Peyer's patch (tissue), 4 donors: ENCODE data around the gene CDRT4. TPM values are rescaled to one million over a fixed set of nuclear protein-coding genes. Genes with fewer than 3 reads are reported as not detected.

Source experiments
- DNase-seq, 3 donors: peaks; one replicate each; pipeline ENCODE4 v3.0.0-alpha.2; 2017 to 2019
- H3K27ac ChIP-seq, 4 donors: fragments of 200-600 bp; sonication (generic); one replicate each; pipeline ENCODE4 v1.5.1; 2016 to 2019
- H3K27me3 ChIP-seq, 2 donors: fragments of 200-600 bp; sonication (generic); one replicate each; pipeline ENCODE4 v1.5.1; 2019
- H3K36me3 ChIP-seq, 3 donors: fragments of 200-600 bp; sonication (generic); one replicate each; pipeline ENCODE4 v1.5.1; 2016 to 2019
- H3K4me1 ChIP-seq, 4 donors: fragments of 200-600 bp; sonication (generic); one replicate each; pipeline ENCODE4 v1.5.1; 2016 to 2019
- H3K4me3 ChIP-seq, 4 donors: fragments of 200-600 bp; sonication (generic); 1 replicate in 3 of 4; 2 replicates in 1 of 4; pipeline ENCODE4 v1.5.1; 2016 to 2019; ENCODE audit warnings: mild to moderate bottlenecking in 1 of 4
- H3K9me3 ChIP-seq, 4 donors: fragments of 200-600 bp; sonication (generic); one replicate each; pipeline ENCODE4 v1.5.1; 2016 to 2019; ENCODE audit warnings: mild to moderate bottlenecking in 1 of 4
- POLR2A ChIP-seq, 2 donors: fragments of 450-650 bp; IDR thresholded peaks; one replicate each; pipeline ENCODE4 v1.5.1; 2017; ENCODE audit warnings: antibody characterized with exemption in 2 of 2, mild to moderate bottlenecking in 2 of 2, moderate library complexity in 2 of 2
- total RNA-seq, 4 donors: library from RNA; depleted of rRNA; stranded (reverse); fragments of >200 nt; gene quantifications; one replicate each; pipeline ENCODE4 v1.1.0, GENCODE V29; 2016
- TF ChIP-seq, protein P1 (sequence below), 6 experiments: fragments of 450-650 bp in 4 of 6; fragments of 200-600 bp in 2 of 6; sonication (generic) in 1 of 6; IDR thresholded peaks; one replicate each; pipeline ENCODE4 v1.5.1; 2017 to 2019; ENCODE audit warnings: antibody characterized with exemption in 6 of 6, mild to moderate bottlenecking in 3 of 6, moderate library complexity in 1 of 6

Gene CDRT4
- total RNA-seq, 4 donors from 2014 or later = 17.9 to 28.5 (median 26.4) TPM; not detected in 1

DNA sequence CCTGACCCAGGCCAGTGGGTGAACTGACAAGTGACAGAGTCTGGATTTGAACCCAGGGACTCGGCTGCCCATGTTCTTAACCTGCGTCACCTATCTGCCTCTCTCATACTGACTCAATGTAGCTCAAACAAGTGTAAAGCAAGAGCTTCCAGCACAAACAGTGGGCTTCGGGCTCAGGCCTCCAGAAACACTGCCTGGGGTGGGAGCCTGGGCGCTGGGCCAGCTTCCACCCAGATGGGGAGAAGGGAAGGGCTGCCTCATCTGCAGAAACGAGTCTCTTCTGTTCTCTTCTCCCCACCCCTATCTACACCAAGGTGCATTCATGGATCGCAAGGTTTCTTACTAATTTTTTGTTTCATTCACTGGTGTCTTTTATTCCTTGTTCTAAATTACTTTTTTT lies 1.3 kb downstream of the CDRT4 start:
- H3K4me1 ChIP-seq = peaks cover 0 to 36% (median 0%) of the 10 kb centered on the region in 4 donors
- no peak for DNase-seq

DNA sequence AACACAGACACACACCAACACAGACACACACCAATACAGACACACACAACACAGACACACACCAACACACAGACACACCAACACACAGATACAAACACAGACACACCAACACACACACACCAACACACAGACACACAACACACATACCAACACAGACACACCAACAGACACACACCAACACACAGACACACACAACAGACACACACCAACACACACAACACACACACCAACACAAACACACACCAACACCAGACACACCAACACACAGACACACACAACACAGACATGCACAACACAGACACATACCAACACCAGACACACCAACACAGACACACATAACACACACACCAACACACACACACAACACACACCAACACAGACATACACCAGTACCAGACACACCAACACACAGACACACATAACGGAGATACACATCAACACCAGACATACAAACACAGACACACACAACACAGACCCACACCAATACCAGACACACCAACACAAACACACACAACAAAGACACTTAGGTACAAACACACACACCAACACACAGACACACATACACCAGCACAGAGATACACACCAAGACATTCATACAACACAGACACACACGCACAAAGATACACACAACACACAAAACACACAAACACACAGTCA lies 2.2 kb downstream of the CDRT4 start:
- Histone ChIP-seq H3K4me3 (no peak overlapping the region), H3K4me1 (peaks cover 0 to 31% (median 0%) of the 10 kb centered on the region in 4 donors), H3K36me3 (no peaks in the 10 kb centered on the region), H3K27me3 (no peaks in the 10 kb centered on the region), H3K27ac (no peak overlapping the region), H3K9me3 (no peaks in the 10 kb centered on the region)
- DNase-seq = no peak
- TF ChIP-seq, protein P1, sequence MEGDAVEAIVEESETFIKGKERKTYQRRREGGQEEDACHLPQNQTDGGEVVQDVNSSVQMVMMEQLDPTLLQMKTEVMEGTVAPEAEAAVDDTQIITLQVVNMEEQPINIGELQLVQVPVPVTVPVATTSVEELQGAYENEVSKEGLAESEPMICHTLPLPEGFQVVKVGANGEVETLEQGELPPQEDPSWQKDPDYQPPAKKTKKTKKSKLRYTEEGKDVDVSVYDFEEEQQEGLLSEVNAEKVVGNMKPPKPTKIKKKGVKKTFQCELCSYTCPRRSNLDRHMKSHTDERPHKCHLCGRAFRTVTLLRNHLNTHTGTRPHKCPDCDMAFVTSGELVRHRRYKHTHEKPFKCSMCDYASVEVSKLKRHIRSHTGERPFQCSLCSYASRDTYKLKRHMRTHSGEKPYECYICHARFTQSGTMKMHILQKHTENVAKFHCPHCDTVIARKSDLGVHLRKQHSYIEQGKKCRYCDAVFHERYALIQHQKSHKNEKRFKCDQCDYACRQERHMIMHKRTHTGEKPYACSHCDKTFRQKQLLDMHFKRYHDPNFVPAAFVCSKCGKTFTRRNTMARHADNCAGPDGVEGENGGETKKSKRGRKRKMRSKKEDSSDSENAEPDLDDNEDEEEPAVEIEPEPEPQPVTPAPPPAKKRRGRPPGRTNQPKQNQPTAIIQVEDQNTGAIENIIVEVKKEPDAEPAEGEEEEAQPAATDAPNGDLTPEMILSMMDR (IDR thresholded peaks at IDR 0.05) = no peak
- no peak for TF ChIP-seq POLR2A (IDR thresholded peaks at IDR 0.05)

More for the DNA sequence above, 1.3 kb downstream of the CDRT4 start:
- H3K27ac ChIP-seq = no peak overlapping the region
- H3K27me3 ChIP-seq = no peaks in the 10 kb centered on the region
- no peaks in the 10 kb centered on the region for H3K36me3 ChIP-seq
- TF ChIP-seq, protein P1 (IDR thresholded peaks at IDR 0.05) = no peak
- TF ChIP-seq POLR2A (IDR thresholded peaks at IDR 0.05) = no peak
- H3K4me3 ChIP-seq = no peak overlapping the region
- no peaks in the 10 kb centered on the region for H3K9me3 ChIP-seq

DNA sequence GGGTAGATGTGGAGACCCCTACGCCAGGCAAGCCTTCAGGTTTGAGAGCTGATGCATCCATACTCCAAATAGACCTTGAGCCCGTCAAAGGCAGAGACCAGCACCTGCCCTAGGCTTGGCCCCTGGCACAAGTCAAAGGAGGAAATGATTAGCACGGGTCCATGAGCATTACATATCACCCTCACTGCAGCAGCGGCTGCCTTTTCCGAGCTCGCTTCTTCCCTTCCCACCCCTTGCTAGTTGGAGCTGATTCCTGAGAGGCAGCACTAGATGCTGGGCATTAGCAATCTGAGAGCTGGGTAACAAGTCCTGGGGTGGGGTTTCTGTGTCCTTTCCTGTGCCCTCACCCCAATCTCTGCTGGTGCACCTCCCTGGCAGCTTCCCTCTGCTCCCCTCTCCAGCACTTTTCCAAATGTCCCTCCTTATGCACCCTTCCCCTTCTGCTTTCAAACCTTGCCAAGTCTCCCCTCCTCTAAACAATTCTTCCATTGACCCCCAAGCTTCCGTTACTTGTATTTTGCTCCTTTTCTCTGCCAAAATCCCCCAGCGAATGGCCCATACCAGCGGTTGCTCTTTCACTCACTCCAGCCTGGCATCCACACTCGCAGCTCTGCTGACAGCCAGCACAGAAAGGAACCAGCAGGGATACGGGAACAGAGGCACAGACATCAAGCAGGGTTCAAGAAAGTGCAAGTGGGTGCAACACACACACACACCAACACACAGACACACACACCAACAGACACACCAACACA lies 3.0 kb downstream of the CDRT4 start:
- Histone ChIP-seq H3K4me3 (no peak overlapping the region), H3K4me1 (peaks cover 0 to 24% (median 0%) of the 10 kb centered on the region in 4 donors), H3K9me3 (no peaks in the 10 kb centered on the region), H3K27ac (peak overlapping the region in 3 of 4 donors; percentile 2 to 26 (median 25)), H3K27me3 (no peaks in the 10 kb centered on the region), H3K36me3 (no peaks in the 10 kb centered on the region)
- TF ChIP-seq, protein P1 (IDR thresholded peaks at IDR 0.05) = no peak
- TF ChIP-seq POLR2A (IDR thresholded peaks at IDR 0.05) = no peak
- DNase-seq = no peak

DNA sequence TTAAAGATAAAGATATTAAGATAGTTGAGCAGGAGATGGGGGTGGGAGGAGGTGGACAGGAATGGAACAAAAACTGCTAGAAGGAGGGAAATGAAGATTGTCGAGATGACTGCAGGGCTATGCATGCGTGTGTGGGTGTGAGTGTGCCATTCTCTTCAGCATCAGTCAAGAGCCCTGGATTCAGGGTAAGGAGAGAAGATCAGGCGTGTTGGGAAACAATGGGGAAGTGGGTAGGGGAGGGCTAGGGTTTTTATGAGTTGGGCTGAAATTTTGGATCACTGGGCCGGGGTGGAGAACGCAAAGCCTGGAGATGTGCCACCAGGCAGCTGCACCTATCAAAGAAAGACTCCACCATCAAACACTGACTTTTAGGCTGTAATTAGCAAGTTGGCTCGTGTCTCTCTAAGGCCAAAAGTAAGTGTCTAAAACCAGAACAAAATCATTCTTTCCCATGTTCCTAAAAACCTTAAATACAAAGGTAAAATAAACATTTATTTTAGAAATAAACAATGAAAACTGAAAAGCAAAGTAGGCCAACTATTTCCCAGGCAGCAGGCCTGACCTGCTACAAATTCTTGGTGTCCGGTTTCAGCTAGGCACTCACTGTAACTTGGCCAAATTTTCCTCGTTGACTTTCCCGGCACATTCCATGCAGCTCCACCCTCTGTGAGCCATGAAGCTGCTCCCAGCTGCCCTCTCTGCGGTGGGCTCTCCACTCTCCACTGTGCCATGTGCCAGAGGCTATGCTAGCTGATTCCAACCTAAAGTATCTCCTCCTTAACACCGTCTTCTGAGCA lies 4.2 kb downstream of the CDRT4 start:
- Histone ChIP-seq H3K9me3 (no peaks in the 10 kb centered on the region), H3K27ac (peak overlapping the region in 3 of 4 donors; percentile 2 to 41 (median 32)), H3K27me3 (no peaks in the 10 kb centered on the region), H3K4me1 (peaks cover 0 to 12% (median 0%) of the 10 kb centered on the region in 4 donors), H3K36me3 (no peaks in the 10 kb centered on the region), H3K4me3 (no peak overlapping the region)
- DNase-seq = no peak
- TF ChIP-seq POLR2A (IDR thresholded peaks at IDR 0.05) = no peak
- TF ChIP-seq, protein P1 (IDR thresholded peaks at IDR 0.05) = no peak

DNA sequence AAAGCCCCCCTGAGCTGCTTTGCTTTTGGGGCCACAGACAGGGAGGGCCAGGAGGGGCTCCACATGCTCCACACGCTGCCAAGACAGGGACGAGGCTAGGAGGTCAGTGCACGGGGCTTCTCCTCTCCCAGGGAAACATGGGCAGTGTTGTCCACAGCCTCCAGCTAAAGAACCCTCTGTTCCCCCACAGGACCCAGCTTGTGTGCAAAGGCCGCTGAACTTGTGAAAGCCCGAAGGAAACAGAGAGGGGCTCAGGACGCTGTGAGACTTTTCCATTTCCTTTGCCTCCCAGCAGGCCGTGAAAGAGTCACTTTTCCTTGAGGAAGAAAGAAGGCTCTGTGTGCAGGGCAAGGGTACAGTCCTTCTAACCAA lies 9.7 kb downstream of the CDRT4 start:
- no peaks in the 10 kb centered on the region for H3K36me3 ChIP-seq
- no peak for DNase-seq
- H3K27me3 ChIP-seq = no peaks in the 10 kb centered on the region
- H3K27ac ChIP-seq = peak overlapping the region in 3 of 4 donors; percentile 15 to 73 (median 66)
- no peak for TF ChIP-seq POLR2A (IDR thresholded peaks at IDR 0.05)
- TF ChIP-seq, protein P1 (IDR thresholded peaks at IDR 0.05) = no peak
- H3K4me3 ChIP-seq = no peak overlapping the region
- H3K9me3 ChIP-seq = no peaks in the 10 kb centered on the region
- peaks cover 0 to 36% (median 3%) of the 10 kb centered on the region in 4 donors for H3K4me1 ChIP-seq
